Peyer's patch (tissue), 4 donors: ENCODE data around the gene CNTNAP2.

ENCODE experiments used
- CTCF ChIP-seq, 6 experiments: fragments of 450-650 bp in 4 of 6; fragments of 200-600 bp in 2 of 6; sonication (generic) in 1 of 6; IDR thresholded peaks; one replicate each; pipeline ENCODE4 v1.5.1; 2017 to 2019; ENCODE audit warnings: antibody characterized with exemption in 6 of 6, mild to moderate bottlenecking in 3 of 6, moderate library complexity in 1 of 6
- POLR2A ChIP-seq, 2 donors: fragments of 450-650 bp; IDR thresholded peaks; one replicate each; pipeline ENCODE4 v1.5.1; 2017; ENCODE audit warnings: antibody characterized with exemption in 2 of 2, mild to moderate bottlenecking in 2 of 2, moderate library complexity in 2 of 2

GRCh38 chr7:147952918-147953317 is 1836.3 kb downstream of the CNTNAP2 start:
- no peak for TF ChIP-seq CTCF (IDR thresholded peaks at IDR 0.05)
- TF ChIP-seq POLR2A (IDR thresholded peaks at IDR 0.05), result no peak
